HEK293 (cell line): ENCODE data around the gene CDK8.

ENCODE experiments used
- MYNN ChIP-seq: fragments of 450-650 bp; formaldehyde crosslinking; IDR thresholded peaks from 2 replicates; pipeline ENCODE4 v1.5.1; 2016; ENCODE audit warnings: missing biosample characterization, missing genetic modification characterization, borderline replicate concordance
- YY1 ChIP-seq: fragments of 450-650 bp; formaldehyde crosslinking; IDR thresholded peaks from 2 replicates; pipeline ENCODE4 v1.5.1; 2018; ENCODE audit warnings: missing biosample characterization, missing genetic modification characterization
- ZNF24 ChIP-seq: fragments of 450-650 bp; formaldehyde crosslinking; IDR thresholded peaks from 2 replicates; pipeline ENCODE4 v1.5.1; 2016; ENCODE audit warnings: missing biosample characterization, missing genetic modification characterization
- ZNF274 ChIP-seq, 2 experiments: fragments of 200-500 bp in 1 of 2; fragments of 450-650 bp in 1 of 2; sonication (Bioruptor generic) in 1 of 2; formaldehyde crosslinking in 1 of 2; IDR thresholded peaks; 2 replicates each; pipeline versions ENCODE4 v1.5.1 to v1.6.1; 2014 to 2016; ENCODE audit warnings: borderline replicate concordance in 1 of 2, inconsistent platforms in 1 of 2, low read length in 1 of 2, missing biosample characterization in 1 of 2, missing genetic modification characterization in 1 of 2
- ZNF324 ChIP-seq: fragments of 450-650 bp; formaldehyde crosslinking; IDR thresholded peaks from 2 replicates; pipeline ENCODE4 v1.5.1; 2016; ENCODE audit warnings: missing biosample characterization, missing genetic modification characterization
- ZNF433 ChIP-seq: fragments of 450-650 bp; formaldehyde crosslinking; IDR thresholded peaks from 2 replicates; pipeline ENCODE4 v1.5.1; 2016; ENCODE audit warnings: missing biosample characterization, missing genetic modification characterization, low read depth
- ZNF645 ChIP-seq: fragments of 450-650 bp; formaldehyde crosslinking; IDR thresholded peaks from 2 replicates; pipeline ENCODE4; 2016; ENCODE audit warnings: missing biosample characterization, missing genetic modification characterization
- TF ChIP-seq, protein P1 (sequence below): fragments of 450-650 bp; formaldehyde crosslinking; IDR thresholded peaks from 2 replicates; pipeline ENCODE4 v1.5.1; 2016; ENCODE audit warnings: missing biosample characterization, missing genetic modification characterization

DNA sequence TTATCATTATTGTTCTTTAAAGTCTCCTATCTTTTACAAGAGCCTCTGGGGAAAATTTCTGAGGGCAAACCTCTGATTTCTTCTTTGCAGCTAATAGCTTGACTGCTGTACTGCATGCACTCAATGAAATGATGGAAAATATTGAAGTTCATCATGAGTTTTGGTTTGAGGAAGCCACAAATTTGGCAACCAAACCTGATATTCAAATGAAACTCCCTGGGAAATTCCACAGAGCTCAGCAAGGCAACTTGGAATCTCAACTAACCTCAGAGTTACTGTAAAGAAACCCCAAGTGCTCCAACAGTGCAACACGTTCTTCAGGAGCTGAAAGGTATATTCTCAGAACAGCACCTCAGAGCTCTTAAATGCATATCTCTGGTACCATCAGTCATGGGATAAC lies 17.6 kb upstream of the CDK8 start:
- TF ChIP-seq, protein P1, sequence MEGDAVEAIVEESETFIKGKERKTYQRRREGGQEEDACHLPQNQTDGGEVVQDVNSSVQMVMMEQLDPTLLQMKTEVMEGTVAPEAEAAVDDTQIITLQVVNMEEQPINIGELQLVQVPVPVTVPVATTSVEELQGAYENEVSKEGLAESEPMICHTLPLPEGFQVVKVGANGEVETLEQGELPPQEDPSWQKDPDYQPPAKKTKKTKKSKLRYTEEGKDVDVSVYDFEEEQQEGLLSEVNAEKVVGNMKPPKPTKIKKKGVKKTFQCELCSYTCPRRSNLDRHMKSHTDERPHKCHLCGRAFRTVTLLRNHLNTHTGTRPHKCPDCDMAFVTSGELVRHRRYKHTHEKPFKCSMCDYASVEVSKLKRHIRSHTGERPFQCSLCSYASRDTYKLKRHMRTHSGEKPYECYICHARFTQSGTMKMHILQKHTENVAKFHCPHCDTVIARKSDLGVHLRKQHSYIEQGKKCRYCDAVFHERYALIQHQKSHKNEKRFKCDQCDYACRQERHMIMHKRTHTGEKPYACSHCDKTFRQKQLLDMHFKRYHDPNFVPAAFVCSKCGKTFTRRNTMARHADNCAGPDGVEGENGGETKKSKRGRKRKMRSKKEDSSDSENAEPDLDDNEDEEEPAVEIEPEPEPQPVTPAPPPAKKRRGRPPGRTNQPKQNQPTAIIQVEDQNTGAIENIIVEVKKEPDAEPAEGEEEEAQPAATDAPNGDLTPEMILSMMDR (tag by site-specific recombination), result no peak
- TF ChIP-seq ZNF324 (tag by site-specific recombination) (no peak), ZNF24 (tag by site-specific recombination) (no peak), ZNF274 (IDR thresholded peaks at IDR 0.05; ENCODE audit: low read length) (no peak), ZNF274 (tag by site-specific recombination; IDR thresholded peaks at IDR 0.05; ENCODE audit: borderline replicate concordance) (no peak), YY1 (no peak), ZNF433 (tag by site-specific recombination) (no peak), ZNF645 (tag by site-specific recombination) (no peak), MYNN (tag by site-specific recombination) (no peak)
